GM12872 (cell line): Measurements from ENCODE around the gene HOXB2.

Source experiments
- TF ChIP-seq, protein P1 (sequence below): IDR thresholded peaks from 3 replicates; pipeline ENCODE4 v1.5.1; 2011; ENCODE audit warnings: low read depth, mild to moderate bottlenecking, low read length, moderate library complexity; ENCODE audit not compliant: insufficient read depth

Gene HOXB2

GRCh38 chr17:48571024-48571818 lies 26.3 kb upstream of the HOXB2 start:
- TF ChIP-seq, protein P1, sequence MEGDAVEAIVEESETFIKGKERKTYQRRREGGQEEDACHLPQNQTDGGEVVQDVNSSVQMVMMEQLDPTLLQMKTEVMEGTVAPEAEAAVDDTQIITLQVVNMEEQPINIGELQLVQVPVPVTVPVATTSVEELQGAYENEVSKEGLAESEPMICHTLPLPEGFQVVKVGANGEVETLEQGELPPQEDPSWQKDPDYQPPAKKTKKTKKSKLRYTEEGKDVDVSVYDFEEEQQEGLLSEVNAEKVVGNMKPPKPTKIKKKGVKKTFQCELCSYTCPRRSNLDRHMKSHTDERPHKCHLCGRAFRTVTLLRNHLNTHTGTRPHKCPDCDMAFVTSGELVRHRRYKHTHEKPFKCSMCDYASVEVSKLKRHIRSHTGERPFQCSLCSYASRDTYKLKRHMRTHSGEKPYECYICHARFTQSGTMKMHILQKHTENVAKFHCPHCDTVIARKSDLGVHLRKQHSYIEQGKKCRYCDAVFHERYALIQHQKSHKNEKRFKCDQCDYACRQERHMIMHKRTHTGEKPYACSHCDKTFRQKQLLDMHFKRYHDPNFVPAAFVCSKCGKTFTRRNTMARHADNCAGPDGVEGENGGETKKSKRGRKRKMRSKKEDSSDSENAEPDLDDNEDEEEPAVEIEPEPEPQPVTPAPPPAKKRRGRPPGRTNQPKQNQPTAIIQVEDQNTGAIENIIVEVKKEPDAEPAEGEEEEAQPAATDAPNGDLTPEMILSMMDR = no peak

- TF ChIP-seq, protein P1 = no peak
Observed at GRCh38 chr17:48570325-48571023, 25.6 kb upstream of the HOXB2 start.

GRCh38 chr17:48569674-48570324 lies 24.9 kb upstream of the HOXB2 start:
- TF ChIP-seq, protein P1 = no peak

DNA sequence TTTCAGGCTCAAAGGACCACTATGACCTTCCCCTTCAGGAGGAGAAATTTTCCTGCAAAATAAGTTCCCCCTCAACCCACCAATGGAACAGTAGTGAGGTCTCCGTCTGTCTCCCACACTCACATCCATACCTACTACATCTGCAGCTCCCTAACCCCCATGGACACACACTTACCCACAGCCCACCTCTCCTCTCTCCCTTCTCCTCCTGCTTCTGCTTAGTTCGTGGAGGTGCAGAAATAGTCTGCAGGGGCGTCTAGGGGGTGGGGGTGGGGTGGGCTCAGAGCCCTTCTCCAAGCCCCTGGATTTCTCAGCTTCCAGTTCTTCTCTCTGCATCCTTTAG lies 24.3 kb upstream of the HOXB2 start:
- TF ChIP-seq, protein P1 = no peak

- TF ChIP-seq, protein P1 = no peak
Observed at GRCh38 chr17:48568499-48569239, 23.8 kb upstream of the HOXB2 start.

DNA sequence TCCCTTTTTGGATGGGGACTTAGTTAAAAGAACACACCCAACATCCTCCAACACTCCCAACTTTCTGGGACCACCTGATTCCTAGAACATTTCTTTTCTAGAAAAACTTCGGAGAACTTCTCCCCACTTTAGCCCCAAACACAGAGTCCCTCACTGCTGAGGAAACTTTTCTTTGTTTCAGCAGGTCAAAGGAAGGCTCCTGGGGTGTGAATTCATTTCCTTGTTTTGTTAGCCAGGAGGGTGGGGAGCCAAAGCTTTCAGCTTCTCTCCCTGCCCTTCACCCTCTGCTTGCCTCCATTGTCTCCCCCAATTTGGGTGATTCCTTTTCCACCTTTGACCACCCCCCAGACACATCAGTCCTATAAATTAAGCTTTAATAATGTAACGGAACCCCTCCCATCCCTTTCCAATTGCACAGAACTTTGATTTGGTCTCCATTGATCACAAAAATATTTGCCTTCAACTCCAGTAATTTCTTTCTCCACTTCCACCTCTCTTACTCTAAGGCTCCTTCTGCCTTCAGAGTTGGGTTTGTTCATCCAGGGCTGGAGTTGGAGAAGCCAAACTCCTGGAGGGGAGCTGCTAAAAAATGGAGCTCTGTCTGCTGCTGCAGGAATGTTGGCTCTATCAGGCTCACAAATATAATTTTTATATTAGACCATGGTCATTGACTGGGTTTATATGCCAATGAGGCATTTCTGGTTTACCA lies 22.9 kb upstream of the HOXB2 start:
- TF ChIP-seq, protein P1 = no peak
